GM19397 (cell line): ENCODE results near the gene CCDC148.

Source experiments
- ATAC-seq: cut with Tn5 transposase; IDR thresholded peaks from one replicate; pipeline ENCODE4 v1.9.1; 2021; ENCODE audit warnings: mild to moderate bottlenecking, moderate library complexity; ENCODE audit not compliant: unreplicated experiment

The CCDC148 gene

DNA sequence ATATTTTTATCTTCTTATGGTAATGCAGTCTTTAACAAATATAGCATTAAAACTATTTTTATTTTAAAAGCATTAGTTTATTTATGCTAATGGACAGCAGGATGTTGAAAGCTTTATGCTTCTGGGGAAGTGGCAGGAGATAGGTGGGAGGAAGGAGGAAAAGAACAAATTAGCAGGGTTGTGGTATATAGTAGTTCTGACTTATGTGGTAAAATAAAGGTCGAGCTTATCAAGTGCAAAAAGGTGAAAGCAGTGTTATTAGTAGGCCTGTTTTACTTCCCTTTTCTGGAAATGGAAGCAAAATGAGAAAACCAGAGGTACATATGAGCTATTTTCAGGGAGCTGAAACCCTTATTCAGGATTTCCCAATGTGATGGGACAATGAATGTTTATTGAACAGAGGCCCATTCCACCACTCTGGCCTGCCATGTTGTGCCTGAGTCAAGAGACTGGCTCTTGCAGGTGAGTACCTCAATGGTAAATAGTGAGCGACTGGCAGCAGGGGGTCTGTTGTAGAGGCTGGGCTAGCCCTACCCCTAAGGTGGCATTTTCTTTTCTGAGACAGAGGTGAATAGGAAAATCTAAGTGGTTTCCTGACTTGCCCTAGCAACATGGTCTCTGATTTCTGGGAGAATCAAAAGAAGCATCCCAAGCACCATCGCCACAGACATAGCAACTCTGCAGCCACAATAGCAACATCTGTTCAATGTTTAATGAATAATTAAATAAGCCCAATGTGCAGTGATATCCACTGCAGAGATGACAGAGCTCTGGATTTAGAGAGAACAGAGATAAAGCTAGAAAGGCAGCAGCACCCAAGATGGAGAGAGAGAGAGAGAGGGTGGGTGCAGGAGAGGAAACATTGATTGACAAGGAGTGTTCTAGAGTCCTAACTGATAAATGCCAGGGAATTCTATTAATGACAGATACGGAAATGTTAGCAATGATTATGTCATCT, 235.2 kb downstream of the CCDC148 start:
- no peak for ATAC-seq

DNA sequence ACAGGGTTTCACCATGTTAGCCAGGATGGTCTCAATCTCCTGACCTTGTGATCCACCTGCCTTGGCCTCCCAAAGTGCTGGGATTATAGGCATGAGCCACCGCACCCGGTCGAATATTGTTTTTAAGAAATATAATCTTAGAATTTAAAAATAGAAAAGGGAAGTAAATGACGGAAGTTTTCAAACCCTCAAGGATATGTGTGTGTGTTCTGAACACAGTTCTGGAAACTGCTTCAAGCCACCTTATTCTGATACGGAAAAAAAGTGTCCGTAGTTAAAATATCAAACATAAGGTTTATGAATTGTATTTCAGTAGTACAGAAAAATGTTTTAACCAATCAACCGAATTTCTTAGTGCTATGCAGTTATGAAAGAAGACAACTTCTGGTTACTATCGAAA, 239.0 kb downstream of the CCDC148 start:
- ATAC-seq = no peak

DNA sequence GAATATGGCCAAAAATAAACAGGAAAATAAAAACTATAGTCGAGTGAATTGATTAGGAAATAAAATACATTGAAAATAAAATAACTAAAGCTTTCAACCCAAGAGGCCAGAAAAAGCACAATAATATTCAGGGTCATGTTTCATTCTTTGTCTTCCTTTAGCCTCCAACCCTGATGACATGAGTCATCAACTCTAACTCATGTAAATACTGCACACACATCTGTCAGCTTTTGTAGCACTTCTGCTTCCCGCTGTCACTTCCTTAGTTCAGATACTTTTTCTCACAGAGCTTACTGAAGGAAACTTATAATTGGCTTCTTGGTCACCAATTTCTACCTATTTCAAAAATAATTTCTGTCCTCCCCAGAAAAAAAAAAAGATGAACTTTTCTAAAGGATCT, 242.1 kb downstream of the CCDC148 start:
- no peak for ATAC-seq

DNA sequence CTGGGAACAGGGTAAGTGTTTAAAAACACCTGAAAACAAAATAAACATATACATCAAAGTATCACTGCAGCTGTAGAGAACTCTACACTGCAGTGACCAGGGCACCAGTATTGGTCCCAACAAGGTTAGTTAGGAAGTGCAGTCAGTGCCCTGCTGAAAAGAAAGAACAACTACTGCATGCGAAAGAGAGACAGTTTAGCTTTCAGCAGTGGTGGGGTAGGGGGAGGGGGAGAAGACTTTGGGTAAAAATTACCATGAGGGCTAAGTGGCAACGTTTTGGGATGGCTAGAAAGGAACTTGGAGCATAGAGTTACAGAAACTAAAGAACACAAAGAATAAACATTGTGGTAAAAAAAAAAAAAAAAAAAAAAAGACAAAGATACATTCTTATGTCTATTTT, 242.8 kb downstream of the CCDC148 start:
- ATAC-seq = no peak

DNA sequence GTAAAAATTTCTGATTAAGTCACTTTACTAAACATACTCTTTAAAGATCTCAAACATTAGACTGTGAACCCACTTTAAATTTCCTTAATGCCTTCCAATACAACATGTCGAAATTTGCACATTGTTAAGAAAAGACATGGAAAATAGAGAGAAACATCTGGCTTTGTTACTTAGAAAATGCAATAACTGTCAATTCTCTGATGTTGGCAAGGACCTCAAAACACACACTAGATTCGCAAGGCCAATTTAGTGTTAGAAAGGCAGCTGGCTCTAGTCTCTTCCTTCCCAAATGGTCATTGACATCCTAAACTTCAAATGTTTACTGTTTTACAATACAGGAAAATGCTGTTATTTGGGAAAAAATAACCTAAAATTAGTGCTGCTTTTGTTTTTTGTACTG, 244.3 kb downstream of the CCDC148 start:
- ATAC-seq = no peak

DNA sequence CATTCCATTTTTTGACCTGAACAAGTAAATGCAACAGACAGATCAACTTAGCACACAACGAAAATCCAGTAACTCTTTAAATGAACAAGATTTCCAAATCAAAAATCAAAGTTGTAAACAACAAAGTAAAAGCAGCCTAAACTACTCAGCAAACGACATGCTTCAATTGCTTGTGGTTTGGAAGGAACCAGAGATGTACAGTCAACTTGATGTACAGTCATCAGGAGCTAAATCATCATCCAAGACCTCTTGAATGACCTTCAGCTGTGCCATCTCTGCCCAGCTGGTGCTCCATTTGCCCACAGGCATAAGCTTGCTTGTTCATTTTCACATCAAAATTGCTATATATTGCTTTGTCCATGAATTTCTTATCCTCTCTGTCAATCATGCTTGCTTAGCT, 245.1 kb downstream of the CCDC148 start:
- ATAC-seq = no peak

DNA sequence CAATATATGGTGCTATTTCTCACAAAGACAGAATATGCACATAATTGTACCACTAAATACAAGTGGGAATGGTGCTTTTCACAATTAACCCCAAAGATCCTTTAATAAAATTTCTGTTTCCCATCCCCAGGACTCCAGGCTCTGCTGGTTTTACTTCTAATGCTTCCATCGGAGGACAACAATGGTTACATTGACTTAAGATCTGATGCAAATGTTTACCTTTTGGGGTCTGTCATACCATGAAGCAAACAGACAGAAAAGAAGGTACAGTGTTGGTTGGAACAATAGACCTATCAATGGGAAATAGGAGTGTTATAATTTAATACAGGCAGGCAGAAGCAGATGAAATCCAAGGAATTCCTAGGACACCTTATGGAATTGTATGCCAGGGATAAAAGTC, 249.2 kb downstream of the CCDC148 start:
- ATAC-seq = no peak

DNA sequence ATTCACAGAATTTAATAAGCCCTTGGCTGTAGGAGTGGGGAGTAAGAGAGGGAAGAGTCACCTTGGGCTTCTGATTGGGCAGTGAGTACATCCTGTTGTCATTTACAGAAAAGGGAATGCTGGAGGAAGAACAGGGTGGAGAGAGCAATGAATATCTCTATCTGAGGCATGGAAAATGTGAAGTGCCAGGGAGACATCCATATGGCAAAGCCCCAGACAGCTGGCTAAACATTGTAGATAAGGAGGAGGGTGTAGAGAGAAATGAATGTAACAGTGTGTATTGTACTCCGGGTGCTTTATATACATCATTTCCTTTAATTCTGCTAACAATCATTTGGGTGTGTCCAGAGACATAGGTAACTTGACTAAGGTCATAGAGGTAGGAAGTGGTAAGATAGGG, 251.3 kb downstream of the CCDC148 start:
- ATAC-seq = no peak

DNA sequence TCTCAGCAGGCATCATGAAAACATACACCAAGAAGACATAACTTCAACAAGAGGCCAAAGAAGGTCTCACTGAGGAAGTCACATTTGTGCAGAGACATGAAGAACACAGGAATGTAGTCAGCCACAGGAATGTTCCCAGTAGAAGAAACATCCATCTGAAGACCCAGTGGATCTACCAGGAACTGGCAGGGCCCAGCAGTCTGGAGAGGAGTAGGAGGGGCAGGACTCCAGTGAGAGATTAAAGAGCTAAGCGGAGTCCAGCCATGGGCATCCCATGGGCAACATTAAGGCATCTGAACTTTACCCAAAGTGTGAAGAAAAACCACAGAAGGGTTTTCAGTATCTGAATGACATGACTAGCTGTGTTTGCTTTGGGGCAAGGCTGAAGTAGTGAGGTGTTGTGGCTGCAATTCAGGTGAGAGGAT, 251.8 kb downstream of the CCDC148 start:
- ATAC-seq = no peak

DNA sequence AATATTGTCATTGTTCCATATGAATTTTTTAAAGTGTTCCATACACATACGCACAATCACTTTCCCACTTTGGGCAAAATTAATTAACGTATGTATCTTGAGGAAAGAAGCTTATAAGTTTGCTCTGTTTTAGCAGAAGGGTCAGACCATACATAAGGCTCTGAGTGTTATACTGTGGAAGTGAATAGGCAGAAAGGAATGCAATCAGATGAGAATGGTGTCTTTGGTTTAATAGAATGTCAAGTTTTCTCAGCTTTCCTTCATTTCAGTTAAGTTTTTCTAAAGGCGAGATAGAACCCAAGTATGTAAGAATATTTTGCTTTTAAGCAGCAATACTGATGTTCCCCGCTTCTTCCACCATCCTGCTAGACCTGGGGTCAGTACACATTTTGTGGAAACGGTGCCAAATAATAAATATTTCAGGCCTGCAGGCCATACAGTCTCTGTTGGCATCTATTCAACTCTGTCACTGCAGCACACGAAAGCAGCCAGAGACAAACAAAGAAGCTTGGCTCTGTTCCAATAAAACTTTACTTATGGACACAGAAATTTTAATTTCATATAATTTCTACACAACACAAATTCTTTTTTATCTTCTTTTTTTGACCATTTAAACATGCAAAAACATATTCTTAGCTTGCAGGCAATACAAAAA, 254.3 kb downstream of the CCDC148 start:
- no peak for ATAC-seq

DNA sequence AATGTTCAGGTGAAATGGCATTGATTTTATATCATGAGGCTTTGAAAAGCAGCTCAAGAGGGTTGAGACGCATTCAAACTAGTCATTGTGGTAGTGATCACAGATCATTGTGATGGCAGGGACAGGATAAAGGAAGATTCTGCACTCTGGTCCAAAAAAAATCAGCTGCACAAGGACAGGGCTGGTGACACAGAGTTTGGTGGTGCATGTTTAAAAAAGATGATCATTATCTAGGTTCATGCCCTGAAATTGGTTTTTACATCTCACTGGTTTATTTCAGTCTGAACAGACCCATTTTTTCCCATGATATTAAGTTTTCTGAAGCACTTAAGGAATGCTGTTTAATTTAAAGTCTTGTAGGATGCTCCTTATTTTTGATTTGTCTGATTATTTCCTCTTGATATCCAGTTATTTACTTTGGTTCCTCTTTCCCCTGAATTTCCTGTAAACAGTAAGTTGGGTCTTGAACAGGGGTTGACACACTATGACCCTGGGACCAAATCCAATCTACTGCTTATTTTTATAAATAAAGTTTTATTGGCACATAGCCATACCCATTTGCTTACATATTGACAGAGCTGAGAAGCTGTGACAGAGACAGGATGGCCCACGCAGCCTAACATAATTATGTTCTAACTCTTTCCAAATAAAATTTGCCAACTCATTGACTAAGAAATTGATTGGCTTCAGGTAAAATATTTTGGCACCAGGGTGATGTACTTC, 256.5 kb downstream of the CCDC148 start:
- ATAC-seq = no peak

DNA sequence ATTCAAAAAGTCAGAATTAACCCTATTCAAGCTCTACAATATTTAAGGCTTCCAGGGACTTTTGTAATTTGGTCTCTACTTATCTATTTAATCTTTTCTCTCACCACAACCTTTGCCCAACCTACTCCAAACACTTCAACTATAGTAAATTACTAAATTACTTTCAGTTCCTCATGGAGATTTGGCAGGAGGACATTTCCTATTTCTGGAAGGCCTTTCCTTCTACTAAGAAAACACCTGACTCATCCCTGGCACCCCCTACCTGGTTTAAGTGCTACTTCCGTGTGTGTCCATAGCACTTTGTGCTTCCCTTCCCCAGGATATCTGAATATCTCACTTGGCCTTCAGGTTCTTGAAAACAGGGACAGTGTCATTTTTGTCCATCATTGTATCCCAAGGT, 258.6 kb downstream of the CCDC148 start:
- no peak for ATAC-seq

DNA sequence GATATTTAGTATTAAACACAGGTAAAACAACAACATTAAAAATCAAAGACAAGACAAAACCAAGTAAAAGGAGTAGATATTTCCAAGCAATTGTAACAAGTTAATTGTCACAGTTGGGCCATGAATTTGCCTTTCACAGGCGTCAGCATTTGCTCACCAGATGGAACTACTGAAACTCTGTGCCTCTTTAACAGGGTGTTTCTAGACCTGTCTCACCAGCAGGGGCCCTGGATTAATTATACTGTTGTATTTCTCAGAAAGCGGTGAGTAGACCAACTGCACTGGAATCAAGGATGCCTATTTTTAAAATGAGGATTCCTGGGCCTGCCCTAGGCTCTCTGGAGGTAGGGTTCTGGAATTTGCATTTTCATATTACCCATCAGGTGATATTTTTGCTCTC, 262.3 kb downstream of the CCDC148 start:
- ATAC-seq = no peak

DNA sequence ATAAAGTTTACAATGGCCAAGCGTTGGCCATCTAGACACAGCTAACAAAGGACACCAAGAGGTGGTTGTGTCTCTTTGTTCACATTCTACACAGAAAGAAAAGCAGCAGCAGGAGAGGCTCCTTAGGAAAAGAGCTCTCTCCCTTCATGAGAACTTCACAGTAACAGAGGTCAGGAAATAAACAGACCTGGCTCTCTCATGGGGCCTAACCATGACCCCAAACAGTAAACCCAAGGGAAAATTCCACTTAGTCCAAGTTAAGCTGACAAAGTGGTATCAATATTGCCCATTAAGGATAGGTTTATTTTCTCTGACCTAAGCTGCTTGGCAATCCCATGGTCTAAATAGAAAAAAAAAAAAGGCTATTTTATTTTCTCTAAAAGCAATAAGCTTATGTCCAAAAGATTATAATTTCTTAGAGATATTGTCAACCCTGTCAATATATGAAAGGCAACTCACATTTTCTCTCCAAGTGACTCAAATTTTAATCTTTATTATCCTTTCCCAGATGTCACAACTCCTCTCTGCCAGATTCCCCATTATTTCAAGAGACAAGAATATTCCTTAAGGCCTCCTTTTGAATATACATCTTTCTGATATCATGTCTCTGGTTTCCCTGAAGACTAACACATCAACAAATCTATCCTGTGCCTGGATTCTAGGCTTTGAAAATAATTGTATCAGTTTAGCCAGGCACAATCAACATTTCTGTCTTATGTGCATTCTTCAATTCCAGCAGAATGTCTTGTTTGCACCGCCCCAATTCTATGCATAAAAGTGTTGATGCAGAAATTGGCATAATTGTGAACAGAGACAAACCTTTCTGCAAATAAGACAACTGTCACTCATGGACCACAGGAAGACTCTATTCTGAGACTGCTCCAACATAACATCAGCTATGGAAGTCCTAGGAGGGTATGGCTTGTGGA, 263.8 kb downstream of the CCDC148 start:
- no peak for ATAC-seq

DNA sequence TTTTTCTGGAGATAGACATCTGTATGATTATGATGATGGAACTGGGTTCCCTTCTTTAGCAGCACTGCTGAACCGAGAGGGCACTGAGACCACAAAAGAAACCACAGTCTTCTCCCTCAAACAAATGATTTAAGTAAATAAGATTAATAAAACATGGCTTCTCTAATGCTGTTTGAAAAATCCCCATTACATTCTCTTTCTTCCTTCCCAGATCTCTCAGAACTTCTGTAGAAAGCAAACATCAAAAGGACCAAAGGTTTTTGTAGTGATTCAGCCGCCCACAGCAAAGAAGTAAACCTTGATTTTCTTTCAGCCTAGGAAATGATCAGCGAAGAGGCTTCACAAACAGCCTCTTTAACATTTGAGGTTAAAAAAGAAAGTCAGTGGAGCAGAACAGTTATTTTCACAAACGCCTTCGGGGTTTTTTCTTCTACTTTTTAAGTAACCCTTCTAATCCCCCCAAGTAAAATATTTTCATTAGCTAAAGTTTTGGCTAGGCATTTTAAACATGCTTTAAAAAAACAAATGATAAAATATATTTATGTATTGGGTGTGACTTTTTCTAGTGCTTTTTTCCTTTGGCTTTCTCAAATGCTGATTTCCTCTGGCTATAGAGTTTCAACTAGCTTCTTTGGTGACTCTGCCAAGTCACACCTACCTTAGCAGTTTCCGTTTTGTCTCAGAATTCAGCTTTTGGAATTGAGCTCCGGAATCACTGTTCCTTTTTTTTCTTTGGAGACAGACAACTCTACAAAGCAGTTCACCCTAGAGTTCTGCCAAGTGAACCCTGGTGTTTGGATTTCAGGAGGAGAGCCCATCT, 265.3 kb downstream of the CCDC148 start:
- ATAC-seq = peak; percentile 81

DNA sequence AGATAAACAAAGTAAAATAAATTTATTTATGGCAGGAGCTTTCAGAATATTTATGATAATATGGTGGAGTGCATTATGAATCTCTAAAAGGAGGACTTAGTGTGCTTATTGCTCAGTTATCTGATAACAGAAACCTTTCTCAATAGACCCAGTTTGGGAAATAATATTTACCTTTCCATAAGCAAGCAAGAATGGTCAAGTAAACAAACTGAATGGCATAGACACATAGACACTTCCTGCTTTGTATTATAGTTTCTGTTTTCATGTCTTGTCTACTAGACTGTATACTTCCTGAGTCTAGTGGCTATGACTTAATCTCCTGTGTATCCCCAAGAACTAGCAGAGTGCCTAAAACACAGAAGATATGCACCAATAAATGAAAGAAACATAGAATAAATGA, 267.0 kb downstream of the CCDC148 start:
- ATAC-seq = no peak

DNA sequence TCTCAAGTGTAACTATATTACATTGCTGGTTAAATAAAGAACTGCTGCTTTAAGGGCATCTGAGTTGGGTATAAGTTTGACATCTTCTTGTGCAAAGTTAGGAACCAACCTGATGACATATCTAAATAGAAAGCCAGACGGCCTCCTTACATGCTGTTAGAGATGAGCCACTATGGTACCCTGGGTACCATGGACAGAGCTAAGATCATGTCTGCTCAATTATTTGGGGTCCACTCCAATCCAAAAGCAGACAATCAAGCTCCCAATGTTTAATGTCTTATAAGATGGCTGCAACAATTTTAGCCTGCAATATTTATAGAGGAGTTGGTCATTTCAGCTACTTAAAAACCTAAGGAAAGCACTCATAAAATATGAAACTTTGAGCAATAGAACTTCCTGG, 268.6 kb downstream of the CCDC148 start:
- no peak for ATAC-seq

DNA sequence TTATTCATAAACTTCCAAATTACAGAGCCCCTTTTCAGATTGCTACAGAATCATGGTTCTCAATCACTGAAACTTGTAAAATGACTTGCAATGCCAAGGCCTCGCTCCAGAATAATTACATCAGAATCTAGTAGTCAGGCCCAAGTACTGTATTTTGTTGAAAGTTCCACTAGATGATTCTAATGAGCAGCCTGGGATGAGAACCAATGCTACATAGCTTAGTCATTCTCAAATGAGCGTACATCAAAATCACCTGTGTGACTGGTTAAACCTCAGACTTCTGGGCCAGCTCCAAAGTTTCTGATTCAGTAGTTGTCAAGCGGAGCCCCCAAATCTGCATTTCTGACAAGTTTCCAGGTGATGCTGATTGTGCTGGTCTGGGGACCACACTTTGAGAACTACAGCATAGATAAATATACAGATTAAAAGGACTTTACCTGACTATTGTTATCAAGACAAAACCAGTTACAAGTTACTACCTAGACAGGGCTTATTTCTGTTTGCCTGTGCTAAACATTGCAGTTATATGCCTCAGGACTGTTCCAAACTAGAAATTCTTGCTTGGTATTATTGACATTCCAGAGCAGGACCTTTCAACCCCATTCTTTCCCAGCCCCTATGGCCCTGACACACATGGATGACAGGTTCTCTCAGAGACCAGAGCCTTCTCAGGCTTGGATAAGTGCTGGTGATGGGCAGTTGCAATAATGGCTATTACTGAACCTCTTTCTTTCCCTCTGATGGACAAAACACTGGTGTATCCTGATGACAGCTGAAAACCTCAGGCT, 271.8 kb downstream of the CCDC148 start:
- no peak for ATAC-seq

DNA sequence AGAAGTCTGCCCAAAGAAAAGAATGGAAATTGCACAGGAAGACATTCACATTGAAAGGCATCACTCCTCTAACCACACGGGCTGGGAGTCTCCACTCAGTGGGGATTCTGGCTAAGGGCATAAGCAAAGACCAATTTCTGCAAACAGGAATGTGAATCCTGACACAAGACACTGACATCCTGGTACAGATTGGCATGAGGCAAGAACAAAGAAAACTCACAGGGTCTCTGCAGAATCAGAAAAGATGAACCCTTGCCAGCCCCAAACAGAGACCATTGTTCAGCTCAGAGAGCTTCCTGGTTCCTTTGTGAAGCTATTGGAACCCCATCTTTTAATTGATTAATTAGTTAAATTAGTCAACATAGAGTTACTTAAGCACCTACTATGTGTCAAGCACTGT, 272.6 kb downstream of the CCDC148 start:
- no peak for ATAC-seq
